GM18907 (cell line): Measurements from ENCODE around the gene ZNF346.
A peak's percentile ranks its signal among the peaks of the same experiment; 100 is the strongest.

Experiments
- ATAC-seq: cut with Tn5 transposase; IDR thresholded peaks from one replicate; pipeline ENCODE4 v1.9.1; 2021; ENCODE audit warnings: mild to moderate bottlenecking, moderate library complexity; ENCODE audit not compliant: unreplicated experiment

Gene ZNF346

GRCh38 chr5:177066224-177066623 lies 43.7 kb downstream of the ZNF346 start:
- no peak for ATAC-seq

GRCh38 chr5:177067503-177067902 lies 45.0 kb downstream of the ZNF346 start:
- no peak for ATAC-seq

- no peak for ATAC-seq
Measured at GRCh38 chr5:177070536-177071191, 48.2 kb downstream of the ZNF346 start.

GRCh38 chr5:177071666-177072385 lies 49.3 kb downstream of the ZNF346 start:
- peak; percentile 71 for ATAC-seq

- no peak for ATAC-seq
Measured at GRCh38 chr5:177077335-177077734, 54.8 kb downstream of the ZNF346 start.

GRCh38 chr5:177079606-177080005 lies 57.1 kb downstream of the ZNF346 start:
- ATAC-seq: no peak

- ATAC-seq: no peak
Measured at GRCh38 chr5:177080265-177080664, 57.8 kb downstream of the ZNF346 start.

- ATAC-seq: no peak
Measured at GRCh38 chr5:177081859-177082258, 59.4 kb downstream of the ZNF346 start.

- ATAC-seq: no peak
Measured at GRCh38 chr5:177083357-177083756, 60.9 kb downstream of the ZNF346 start.

- ATAC-seq: no peak
Measured at GRCh38 chr5:177084175-177084574, 61.7 kb downstream of the ZNF346 start.

GRCh38 chr5:177085985-177086653 lies 63.6 kb downstream of the ZNF346 start:
- ATAC-seq: no peak

GRCh38 chr5:177086654-177087397 lies 64.3 kb downstream of the ZNF346 start, which contains the start of gene FGFR4:
Gene FGFR4, plus strand, starts transcription at chr5:177086915. Its CDS starts 2,688 bp downstream, at chr5:177089603.
- peak; percentile 72 for ATAC-seq

GRCh38 chr5:177087398-177088005 lies 65.0 kb downstream of the ZNF346 start:
- no peak for ATAC-seq

- no peak for ATAC-seq
Measured at GRCh38 chr5:177089127-177089526, 66.6 kb downstream of the ZNF346 start.

- ATAC-seq: no peak
Measured at GRCh38 chr5:177089825-177090641, 67.5 kb downstream of the ZNF346 start.

GRCh38 chr5:177090813-177091212 lies 68.3 kb downstream of the ZNF346 start:
- no peak for ATAC-seq

GRCh38 chr5:177091232-177091631 lies 68.7 kb downstream of the ZNF346 start:
- no peak for ATAC-seq

- ATAC-seq: no peak
Measured at GRCh38 chr5:177092178-177093081, 69.9 kb downstream of the ZNF346 start.
